Fibroblast of skin of left quadriceps (primary cell): ENCODE measurements around the gene SLC12A7.
"Not testable (repeated sequence)": the region's sequence is repeated elsewhere in the genome, so short reads cannot be mapped to it uniquely, and the experiment has no call there.

Source experiments
- DNase-seq, 2 experiments: peaks; one replicate each; pipeline ENCODE4 v3.0.0-alpha.2; 2013; ENCODE audit warnings: low read depth in 2 of 2

SLC12A7 gene

DNA sequence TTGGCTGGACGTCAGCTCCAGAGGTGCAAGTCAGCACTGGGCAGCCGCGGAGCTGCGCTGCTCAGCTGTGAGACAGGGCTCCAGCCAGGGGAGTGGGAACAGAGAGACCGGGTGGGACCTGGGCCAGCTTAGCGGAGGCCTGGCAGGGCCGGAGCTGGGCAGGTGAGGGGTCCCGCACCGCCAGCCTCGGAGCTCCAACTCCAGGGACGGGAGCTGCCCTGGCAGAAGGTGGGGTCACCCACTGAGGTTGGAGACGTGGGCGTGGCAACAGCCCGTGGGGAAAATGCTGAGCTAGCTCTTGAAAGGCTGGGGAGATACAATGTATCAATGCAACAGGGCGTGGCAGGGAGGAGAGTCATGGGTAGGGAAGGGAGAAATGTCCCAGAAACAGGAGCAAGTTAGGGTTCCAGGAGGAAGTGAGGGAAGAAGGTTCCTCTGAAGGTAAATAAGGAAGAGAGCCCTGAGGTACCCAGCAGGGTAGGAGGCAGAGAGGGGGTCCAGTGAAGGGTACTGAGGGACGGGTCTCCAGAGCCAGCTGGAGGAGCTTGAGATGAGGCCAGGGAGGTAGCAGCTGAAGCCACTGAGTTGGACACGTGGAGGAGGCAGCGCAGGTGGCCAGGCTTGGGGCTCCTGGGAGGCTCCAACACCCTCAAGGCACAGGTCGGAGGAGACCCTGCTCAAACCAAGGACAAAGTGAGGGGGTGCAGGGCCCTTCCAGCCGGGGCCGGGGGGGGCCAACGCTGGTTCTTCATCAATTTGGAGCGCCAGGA, 104.0 kb downstream of the SLC12A7 start:
- no peak for DNase-seq

DNA sequence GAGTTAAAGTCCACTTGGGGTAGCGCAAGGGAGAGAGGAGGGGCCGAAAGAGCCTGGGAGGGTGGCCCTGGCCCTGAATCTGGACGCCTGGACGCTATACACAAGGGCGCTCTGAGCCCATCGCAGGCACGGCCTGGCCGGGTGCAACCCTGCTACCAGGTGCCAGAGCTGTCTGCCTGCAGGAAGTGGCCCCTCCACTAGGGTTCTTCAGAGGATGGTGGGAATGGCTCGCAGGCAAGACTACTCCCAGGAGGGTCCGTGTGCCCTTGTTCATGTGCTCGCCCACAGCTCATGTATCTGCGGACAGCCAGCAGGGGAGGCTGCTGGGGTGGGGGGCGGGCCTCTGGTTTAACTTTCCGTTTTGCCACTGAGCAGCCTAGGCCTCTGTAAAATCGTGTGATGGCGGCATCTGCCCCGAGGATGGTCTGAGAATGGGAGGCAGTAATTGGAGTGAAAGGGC, 104.6 kb downstream of the SLC12A7 start:
- no peak for DNase-seq

DNA sequence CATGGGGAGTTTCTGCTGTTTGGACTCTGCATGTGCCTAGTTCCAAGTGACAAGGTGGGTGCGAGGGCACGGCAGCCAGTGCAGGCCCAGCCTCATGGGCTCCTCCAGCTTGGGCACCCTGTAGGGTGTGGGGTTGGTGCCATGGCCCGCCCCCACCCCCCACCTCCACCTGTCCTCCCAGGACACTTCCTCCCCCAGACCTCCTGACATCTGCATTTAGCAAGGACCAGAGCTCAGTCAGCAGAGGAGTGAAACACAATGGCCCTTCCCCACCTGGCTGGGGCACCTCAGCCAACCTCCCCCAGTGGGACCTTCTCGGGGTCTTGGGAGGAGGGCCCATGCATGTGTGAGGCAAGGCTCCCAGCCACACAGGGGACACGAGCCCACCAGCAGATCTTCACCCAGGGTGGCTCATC, 105.2 kb downstream of the SLC12A7 start:
- no peak for DNase-seq

DNA sequence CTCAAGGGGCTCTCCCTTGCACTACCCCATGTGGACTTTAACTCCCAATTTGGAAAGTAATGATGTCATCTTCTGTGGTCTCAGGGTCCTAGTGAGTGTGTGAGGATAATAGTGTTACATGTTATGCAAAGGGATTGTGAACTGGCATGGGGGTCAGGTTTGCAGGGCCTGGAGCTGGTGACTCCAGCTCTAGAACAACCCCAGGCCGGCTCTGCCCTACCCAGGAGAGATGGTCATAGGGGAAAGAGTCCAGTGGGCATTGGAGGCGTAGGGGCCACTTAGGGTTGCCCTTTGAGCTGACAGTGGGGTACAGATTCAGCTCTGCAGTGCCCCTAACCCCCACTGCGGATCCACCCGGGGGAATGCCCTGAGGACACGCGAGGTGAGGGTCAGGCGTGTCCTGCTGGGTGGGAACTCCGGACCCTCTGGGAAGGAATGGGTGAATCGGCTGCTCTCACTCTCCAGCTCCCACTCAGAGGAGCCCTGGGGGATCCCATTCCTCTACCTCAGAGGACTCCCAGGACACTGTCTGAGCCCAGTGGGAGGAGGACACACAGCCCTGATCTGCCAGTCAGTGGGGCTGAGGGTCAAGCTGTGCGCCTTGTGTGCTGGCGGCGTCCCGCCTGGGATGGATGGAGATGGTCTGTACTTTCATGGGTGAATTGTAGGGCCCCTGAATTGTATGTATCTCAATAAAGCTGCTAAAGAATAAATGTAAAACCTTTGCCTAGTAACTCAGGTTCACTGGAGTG, 105.8 kb downstream of the SLC12A7 start:
- no peak for DNase-seq

DNA sequence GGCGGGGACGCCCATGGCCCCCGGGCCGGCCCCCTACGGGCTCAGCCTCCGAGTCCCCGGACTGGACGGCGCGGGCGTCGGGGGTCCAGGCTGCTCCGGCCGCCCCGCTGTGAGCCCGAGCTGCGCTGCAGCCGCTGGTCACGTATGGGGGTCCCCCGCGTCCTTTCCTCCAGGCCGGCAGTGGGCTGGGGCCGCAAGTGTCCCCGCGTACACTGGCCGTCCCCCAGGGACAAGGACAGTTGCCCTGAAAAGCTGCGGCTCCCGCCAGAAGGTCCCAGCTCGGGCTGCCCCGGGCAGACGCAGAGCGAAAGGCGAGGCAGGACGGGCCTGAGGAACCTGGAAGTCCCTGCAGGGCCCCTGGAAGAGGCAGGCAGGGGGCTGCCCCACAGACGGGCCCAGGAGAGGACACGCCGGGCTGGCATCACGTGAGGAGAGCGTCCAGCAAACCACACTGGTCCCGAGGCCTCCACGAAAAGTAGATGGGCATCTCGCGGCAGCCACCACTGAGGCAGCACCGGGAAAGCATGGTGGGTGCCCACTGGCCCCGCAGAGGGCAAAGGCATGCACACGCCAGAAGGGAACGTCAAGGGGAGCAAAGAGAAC, 106.5 kb downstream of the SLC12A7 start:
- DNase-seq: no peak

DNA sequence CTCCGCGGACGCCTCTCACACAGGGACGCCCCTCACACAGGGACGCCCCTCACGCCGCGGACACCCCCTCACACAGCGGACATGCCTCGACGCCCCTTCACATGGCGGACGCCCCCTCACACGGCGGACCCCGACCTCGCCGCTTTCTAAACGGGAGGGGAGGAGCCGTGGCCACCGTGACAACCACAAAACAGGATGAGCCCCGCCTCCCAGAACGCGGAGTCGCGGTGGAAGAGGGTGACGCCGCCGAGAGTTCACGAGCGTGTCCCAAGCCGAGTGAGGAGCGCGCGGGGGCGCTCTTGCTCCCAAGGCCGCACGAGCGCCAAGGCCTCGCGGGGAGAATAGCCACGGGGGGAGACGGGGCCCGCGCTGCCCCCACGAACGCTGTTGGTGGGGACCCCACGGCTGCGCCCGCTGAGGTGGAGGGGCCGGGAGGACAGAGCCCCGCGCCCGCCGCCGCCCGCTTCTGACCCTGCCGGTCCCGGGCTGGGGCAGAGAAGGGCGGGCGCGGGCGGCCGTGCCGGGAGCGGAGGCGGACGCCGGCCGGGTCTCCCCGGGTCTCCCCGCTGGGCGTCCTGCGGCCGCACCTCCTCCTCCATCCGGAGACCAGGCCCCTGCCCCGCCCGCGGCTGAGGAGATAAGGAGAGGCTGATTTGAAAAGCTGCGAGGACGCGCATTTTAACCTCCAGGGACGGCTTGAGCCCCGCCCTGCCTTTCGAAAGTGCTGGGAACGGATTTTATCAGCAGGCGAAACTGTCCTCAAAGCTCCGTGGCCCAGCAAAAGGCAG, 107.2 kb downstream of the SLC12A7 start:
- no peak for DNase-seq

DNA sequence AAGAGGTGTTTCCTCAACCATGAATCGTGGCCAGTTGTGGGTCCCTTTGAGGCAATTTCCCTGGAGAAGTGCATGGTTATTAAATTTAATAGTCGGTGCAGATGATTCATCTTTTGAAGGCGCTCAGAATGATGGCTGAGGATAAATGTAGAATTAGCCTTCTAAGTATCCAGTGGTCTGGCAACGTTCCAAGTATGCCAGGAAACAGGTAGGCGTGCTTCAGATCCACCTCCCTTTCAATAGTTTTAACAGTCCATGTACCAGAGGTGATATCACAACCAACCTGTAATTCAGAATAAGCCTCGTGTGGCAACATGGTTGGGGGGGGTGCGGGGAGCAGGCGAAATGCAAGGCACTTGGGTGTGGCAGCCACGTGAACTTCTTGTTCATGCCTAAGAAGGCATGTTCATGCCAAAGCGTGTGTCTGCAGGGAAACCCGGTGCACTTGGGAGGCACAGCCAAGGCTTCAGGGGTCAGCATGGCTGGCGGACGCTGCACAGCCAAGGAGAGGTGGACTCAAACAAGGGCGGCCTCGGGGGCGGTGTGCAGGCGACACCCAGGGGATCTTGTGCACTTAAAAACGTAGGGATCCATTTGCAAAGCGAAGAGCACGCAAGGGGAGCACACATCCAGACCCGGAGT, 108.4 kb downstream of the SLC12A7 start:
- no peak for DNase-seq

DNA sequence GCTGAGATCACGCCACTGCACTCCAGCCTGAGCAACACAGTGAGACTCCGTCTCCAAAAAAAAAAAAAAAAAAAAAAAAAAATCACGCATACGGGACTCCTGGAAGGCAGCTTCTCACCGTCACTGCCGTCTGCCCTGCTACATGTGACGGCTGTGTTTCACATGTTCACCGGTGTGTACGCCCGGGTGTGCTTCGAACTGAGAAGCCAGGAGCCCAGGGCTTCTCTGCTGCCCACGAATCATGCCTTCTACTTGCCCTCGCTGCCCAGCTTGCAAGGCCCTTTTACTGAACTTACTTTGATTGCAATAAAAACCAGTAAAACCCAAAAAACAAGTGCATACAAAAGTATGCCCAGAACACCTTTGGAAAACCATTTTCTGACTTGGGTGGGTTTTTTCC, 109.0 kb downstream of the SLC12A7 start:
- DNase-seq: no peak

DNA sequence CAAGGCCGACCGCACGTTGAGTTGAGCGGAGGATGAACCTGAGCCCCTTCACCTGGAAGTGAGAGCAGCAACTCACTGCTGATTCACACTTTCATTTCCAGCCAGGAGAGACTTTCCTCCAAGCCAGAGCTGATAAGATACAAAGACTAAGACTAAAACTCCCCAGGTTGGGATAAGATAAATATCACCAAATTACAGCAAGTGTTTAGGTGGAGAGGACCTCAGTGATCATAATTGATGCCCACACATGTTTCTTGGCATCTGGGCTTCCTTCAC, 109.7 kb downstream of the SLC12A7 start:
- no peak for DNase-seq

DNA sequence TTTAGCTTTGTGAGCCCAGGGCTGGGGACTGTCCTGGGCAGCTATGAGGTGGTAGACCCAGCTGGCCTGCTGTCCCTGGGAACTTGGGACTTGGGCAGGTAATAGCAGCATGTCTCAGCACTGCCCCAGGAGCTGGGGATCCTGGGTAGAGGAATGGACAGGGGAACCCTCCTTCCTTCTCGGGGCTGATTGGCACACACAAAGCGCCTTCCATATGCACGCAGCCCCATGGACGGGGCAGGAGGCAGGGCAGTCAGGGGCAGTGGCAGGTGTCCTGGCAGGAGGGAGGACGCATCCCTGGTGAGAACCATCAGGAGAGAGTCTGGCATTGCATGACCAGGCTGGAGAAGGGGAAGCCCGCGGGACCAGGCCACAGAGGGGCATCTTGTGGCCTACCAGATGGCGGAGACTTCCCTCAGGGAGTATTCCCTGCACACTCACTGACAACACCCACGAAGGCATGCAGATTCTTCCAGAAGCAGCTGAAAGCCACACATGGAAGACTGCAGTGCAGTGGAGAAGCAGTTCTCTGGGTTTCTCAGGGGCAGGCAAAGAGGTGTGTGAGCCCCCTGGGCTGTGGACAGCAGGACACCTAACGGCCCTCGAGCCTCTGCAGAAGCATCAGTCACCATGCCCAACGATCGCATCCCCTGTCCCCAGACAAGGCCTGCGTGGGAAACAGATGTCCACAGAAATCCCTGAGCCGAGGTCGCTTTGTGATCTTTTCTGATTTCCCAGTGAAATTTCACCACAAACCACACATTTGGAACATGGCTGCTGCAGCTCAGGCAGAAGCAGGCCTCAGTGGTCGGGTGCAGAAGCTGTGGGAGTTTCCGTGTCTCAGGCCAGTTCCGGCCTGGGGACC, 110.2 kb downstream of the SLC12A7 start:
- no peak for DNase-seq

DNA sequence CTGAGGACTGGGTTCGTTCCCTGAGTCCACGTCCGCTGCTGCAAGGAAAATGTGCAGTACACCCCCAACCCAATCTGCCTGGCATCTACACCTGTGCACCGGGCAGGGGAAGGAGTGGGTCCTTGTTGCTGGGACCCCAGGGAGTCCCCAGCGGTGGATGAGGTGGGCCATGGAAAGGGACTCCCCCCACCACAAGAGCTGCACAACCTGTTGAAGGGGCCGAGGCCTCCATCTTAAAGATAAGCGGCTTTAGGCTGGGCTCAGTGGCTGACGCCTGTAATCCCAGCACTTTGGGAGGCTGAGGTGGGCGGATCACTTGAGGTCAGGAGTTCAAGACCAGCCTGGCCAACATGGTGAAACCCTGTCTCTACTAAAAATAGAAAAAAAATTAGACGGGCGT, 111.0 kb downstream of the SLC12A7 start:
- DNase-seq: not testable (repeated sequence)
